ENCODE measurements around the gene EIF4H.
A peak's percentile ranks its signal among the peaks of the same experiment; 100 is the strongest.
"Not testable (repeated sequence)": the region's sequence is repeated elsewhere in the genome, so short reads cannot be mapped to it uniquely, and the experiment has no call there.

Gene EIF4H

GRCh38 chr7:74199551-74200355, 25.6 kb downstream of the EIF4H start:
- DNase-seq (ENCODE audit: low read depth), result no peak

- DNase-seq (ENCODE audit: low read depth), result no peak
Observed at GRCh38 chr7:74202841-74203556, 28.8 kb downstream of the EIF4H start.

DNA sequence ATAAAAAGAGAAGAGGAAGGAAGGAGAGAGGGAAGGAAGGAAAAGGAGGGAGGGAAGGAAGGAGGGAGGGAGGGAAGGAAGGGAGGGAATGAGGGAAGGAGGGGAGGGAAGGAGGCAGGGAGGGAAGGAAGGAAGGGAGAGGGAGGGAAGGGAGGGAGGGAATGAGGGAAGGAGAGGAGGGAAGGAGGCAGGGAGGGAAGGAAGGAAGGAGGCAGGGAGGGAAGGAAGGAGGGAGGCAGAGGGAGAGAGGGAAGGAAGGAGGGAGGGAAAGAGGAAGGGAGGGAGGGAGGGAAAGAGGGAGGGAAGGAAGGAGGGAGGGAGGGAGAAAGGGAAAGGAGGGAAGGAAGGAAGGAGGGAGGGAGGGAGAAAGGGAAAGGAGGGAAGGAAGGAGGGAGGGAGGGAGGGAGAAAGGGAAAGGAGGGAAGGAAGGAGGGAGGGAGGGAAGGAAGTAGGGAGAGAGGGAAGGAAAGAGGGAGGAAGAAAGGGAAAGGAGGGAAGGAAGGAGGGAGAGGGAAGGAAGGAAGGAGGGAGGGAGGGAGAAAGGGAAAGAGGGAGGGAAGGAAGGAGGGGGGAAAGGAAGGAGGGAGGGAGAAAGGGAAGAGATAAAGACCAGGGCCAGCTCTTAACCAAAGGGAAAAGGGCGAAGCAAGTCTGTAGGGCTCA, 29.9 kb downstream of the EIF4H start:
- DNase-seq (ENCODE audit: low read depth), result no peak

- not testable (repeated sequence) for DNase-seq (ENCODE audit: low read depth)
Observed at GRCh38 chr7:74206052-74206451, 31.9 kb downstream of the EIF4H start.

- peak; percentile 65 for DNase-seq (ENCODE audit: low read depth)
Observed at GRCh38 chr7:74206589-74207120, 32.5 kb downstream of the EIF4H start.

GRCh38 chr7:74207586-74207985, 33.4 kb downstream of the EIF4H start:
- no peak for DNase-seq (ENCODE audit: low read depth)

DNA sequence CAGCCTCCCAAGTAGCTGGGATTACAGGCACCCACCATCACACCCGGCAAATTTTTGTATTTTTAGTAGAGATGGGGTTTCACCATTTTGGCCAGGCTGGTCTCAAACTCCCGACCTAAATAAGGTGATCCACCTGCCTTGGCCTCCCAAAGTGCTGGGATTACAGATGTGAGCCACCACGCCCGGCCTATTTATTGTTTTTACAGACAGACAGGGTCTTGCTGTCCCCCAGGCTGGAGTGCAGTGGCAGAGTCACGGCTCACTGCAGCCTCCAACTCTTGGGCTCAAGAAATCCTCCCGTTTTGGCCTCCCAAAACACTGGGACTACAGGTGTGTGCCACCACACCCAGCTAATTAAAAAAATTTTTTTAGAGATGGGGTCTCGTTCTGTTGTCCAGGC, 34.1 kb downstream of the EIF4H start:
- DNase-seq (ENCODE audit: low read depth), result not testable (repeated sequence)

- DNase-seq (ENCODE audit: low read depth), result no peak
Observed at GRCh38 chr7:74212661-74213060, 38.5 kb downstream of the EIF4H start.

GRCh38 chr7:74214816-74215630, 40.9 kb downstream of the EIF4H start:
- no peak for DNase-seq (ENCODE audit: low read depth)

- DNase-seq (ENCODE audit: low read depth), result no peak
Observed at GRCh38 chr7:74215921-74216320, 41.8 kb downstream of the EIF4H start.

DNA sequence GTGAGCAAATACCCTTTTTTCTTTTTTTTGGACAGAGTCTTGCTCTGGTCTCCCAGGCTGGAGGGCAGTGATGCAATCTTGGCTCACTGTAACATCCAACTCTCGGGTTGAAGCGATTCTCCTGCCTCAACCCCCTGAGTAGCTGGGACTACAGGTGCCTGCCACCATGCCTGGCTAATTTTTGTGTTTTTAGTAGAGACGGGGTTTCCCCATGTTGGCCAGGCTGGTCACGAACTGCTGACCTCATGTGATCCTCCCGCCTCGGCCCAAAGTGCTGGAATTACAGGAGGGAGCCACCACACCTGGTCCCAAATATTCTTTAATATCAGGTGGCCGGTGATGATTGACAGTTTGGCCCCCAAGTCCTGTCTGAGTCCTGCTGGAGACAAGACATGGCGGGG, 42.2 kb downstream of the EIF4H start:
- DNase-seq (ENCODE audit: low read depth), result no peak

- no peak for DNase-seq (ENCODE audit: low read depth)
Observed at GRCh38 chr7:74217455-74218342, 43.5 kb downstream of the EIF4H start.

DNA sequence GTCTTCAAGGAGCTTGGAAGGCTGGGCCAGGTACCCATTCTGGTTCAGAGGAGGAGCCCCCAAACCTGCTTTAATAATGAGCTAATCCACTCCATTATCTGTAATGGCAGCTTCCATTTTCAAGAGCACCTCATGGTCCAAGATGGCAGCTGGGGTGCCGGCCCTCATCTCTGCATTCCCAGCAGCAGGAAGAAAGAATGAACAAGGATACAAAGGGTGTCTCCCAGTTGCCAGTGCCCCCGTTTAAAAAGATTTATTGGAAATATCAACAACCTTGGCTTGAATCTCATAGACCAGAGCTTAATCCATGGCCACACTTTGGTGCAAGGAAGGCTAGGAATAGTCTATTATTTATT, 44.2 kb downstream of the EIF4H start:
- no peak for DNase-seq (ENCODE audit: low read depth)

GRCh38 chr7:74219416-74219815, 45.3 kb downstream of the EIF4H start:
- no peak for DNase-seq (ENCODE audit: low read depth)

DNA sequence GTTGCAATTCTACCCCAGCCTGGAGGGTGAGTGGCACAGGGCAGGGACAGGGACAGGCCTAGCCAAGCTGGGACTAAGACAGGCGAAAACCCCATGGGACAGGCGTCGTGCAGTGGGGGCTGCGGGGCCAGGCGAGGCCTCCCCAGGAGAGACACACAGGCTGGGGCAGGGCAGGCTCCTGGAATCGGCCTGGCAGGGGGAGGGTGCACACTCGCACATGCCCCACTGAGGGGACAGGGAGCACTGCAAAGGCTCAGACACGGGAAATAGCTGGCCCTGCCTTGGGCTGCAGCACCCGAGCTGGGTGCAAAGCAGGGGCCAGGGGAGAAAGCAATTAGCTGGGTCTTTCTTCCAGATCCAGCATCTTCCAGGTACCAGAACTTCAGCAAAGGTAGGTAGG, 46.1 kb downstream of the EIF4H start:
- DNase-seq (ENCODE audit: low read depth), result no peak

DNA sequence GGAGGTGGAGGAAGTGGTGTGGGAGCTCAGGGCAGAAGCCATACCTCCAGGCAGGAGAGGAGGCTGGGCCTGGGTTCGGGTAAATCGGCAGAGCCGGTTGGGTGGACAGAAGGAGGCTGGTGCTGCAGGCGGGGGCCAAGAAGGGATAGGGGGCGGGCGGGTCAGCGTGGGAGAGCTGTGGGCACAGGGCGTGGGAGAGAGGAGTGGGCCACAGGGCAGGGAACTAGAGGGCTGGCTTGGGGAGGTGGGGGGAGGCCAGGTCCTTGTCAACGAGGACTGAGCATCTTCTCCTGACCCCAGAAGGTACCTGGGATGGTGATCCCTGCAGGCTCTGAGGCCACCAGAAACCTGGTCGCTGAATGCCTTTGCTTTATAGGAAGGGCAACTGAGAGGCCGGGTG, 47.6 kb downstream of the EIF4H start:
- DNase-seq (ENCODE audit: low read depth), result no peak

DNA sequence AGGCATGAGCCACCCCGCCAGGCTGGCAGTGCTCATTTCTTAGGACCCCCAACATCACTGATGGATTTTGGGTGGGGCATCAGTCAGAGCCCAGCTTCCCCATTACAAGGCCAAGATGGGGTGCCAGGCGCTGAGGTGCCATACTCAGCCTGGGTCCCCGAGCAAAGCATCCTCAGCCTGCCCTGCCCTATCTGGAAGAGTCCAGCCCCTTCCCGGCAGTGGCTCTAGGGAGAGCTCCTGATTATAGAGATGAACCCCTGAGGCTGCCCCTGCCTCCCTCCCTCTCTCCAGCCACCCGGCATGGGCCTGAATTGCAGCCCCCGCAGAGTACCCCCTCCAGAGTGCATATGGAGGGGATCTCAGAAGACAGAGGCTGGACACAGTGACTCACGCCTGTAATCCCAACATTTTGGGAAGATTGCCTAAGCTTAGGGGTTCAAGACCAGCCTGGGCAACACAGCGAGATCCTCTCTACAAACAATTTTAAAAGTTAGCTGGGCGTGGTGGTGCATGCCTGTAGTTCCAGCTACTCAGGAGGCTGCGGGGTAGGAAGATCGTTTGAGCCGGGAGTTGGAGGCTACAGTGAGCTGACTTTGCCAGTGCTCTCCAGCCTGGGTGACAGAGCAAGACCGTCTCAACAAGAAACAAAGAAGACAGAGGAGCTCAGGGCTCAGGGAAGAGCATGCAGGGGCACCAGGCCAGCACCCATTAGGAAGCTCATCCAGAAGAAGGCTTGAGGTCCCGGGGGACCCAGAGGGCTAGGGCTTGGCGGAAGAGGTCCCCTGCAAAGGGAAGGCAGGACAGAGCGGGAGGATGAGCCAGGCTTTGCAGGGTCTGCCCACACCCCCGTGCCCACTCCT, 48.9 kb downstream of the EIF4H start:
- DNase-seq (ENCODE audit: low read depth), result no peak

DNA sequence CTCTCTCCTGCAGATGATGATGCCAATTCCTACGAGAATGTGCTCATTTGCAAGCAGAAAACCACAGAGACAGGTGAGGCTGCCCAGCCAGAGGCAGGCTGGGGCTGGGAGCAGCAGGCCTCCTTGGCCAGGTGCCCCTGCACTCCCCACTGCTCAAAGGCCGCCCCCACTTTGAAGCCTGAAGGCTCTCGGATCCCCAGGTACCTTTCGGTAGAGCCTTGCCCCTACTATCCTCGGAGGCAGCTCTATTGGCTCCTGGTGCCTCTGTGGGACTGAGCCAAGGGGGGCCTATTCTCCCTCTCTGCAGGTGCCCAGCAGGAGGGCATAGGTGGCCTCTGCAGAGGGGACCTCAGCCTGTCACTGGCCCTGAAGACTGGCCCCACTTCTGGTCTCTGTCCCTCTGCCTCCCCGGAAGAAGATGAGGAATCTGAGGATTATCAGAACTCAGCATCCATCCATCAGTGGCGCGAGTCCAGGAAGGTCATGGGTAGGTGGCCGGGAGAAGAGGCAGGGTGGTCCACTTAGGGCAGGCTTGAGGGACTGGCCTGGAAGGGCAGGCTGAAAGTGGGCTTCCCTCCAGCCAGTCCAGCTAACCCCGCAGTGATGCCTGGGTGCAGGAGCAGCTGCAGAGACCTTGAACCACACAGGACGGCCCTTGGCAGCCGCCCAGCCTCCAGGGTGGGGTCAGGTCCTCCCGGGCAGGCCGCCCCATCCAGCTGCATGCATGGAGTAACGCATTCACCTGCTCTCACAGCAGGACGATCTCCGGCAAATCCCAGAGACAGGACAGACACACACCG, 49.8 kb downstream of the EIF4H start:
- DNase-seq (ENCODE audit: low read depth), result no peak

GRCh38 chr7:74224511-74224832, 50.3 kb downstream of the EIF4H start:
- no peak for DNase-seq (ENCODE audit: low read depth)

Measured in activated T-helper 1 cell treated with Interleukin-2 at 50 U/mL for 16 hours (primary cell).